GM18526 (cell line): ENCODE measurements around the gene SOHLH1.

Experiments
- POLR2A ChIP-seq: IDR thresholded peaks from 3 replicates; pipeline ENCODE4 v1.6.1; 2011; ENCODE audit not compliant: insufficient read length; ENCODE audit errors: extremely low read depth

SOHLH1 gene

GRCh38 chr9:135736272-135736978 lies 37.1 kb upstream of the SOHLH1 start:
- no peak for TF ChIP-seq POLR2A

GRCh38 chr9:135734616-135735144 lies 35.4 kb upstream of the SOHLH1 start:
- no peak for TF ChIP-seq POLR2A

GRCh38 chr9:135732569-135733257 lies 33.4 kb upstream of the SOHLH1 start:
- TF ChIP-seq POLR2A = no peak

GRCh38 chr9:135731454-135731853 lies 32.2 kb upstream of the SOHLH1 start:
- no peak for TF ChIP-seq POLR2A

GRCh38 chr9:135729480-135729879 lies 30.2 kb upstream of the SOHLH1 start:
- no peak for TF ChIP-seq POLR2A

- no peak for TF ChIP-seq POLR2A
These were observed 29.3 kb upstream of the SOHLH1 start for GRCh38 chr9:135728436-135729110.

- TF ChIP-seq POLR2A = no peak
These were observed 28.1 kb upstream of the SOHLH1 start for GRCh38 chr9:135727257-135727875.

GRCh38 chr9:135726138-135726853 lies 27.0 kb upstream of the SOHLH1 start:
- no peak for TF ChIP-seq POLR2A

- no peak for TF ChIP-seq POLR2A
These were observed 25.0 kb upstream of the SOHLH1 start for GRCh38 chr9:135724186-135724787.

GRCh38 chr9:135722365-135722764 lies 23.1 kb upstream of the SOHLH1 start:
- no peak for TF ChIP-seq POLR2A

- TF ChIP-seq POLR2A = no peak
These were observed 20.2 kb upstream of the SOHLH1 start for GRCh38 chr9:135719472-135719871.

- TF ChIP-seq POLR2A = no peak
These were observed 19.3 kb upstream of the SOHLH1 start for GRCh38 chr9:135718616-135719015.

GRCh38 chr9:135717410-135717809 lies 18.1 kb upstream of the SOHLH1 start:
- no peak for TF ChIP-seq POLR2A

- no peak for TF ChIP-seq POLR2A
These were observed 16.8 kb upstream of the SOHLH1 start for GRCh38 chr9:135716045-135716444.
